Endothelial cell of umbilical vein (primary cell): ENCODE measurements around the gene TMEM92. TPM values are rescaled to one million over a fixed set of nuclear protein-coding genes. Genes with fewer than 3 reads are reported as not detected.

ENCODE experiments used
- BruUV-seq: library from RNA; stranded (reverse); fragments of 400-500 nt; replicated peaks from 2 replicates; lab custom pipeline; 2021; lab: Mats Ljungman, UMichigan
- CTCF ChIA-PET: fragments of 300-600, 350-600 bp; sonication (Branson Sonifier 250); formaldehyde crosslinking; loops from one replicate; lab custom pipeline; 2021; ENCODE audit warnings: antibody characterized with exemption, inconsistent platforms; lab: Charles Lee
- POLR2A ChIA-PET: fragments of 300-600, 350-600 bp; sonication (Branson Sonifier 250); formaldehyde crosslinking; loops from one replicate; lab custom pipeline; 2021; ENCODE audit warnings: antibody characterized with exemption, inconsistent platforms; lab: Charles Lee
- DNase-seq: peaks from one replicate; pipeline ENCODE4 v3.0.0-alpha.2; 2011; ENCODE audit warnings: low read depth, low spot score
- FAIRE-seq: peaks from 2 replicates; lab custom pipeline; 2011; peaks lifted over from hg19 to GRCh38; lab: Jason Lieb, UNC
- H2AFZ ChIP-seq: 2 replicates; pipeline ENCODE4 v1.6.0; 2012; ENCODE audit warnings: low read depth, low read length, control low read depth, inconsistent platforms
- H3K27ac ChIP-seq: 2 replicates; pipeline ENCODE4 v1.5.1; 2011; ENCODE audit warnings: low read depth, mild to moderate bottlenecking, control low read depth, low read length, moderate library complexity; ENCODE audit not compliant: insufficient read depth
- H3K27me3 ChIP-seq, 2 experiments: 2 replicates each; pipeline versions ENCODE4 v1.6.0 to v1.6.1; 2011; ENCODE audit warnings: low read length in 2 of 2, mixed read lengths in 1 of 2; ENCODE audit not compliant: control insufficient read depth in 2 of 2, insufficient read depth in 2 of 2
- H3K36me3 ChIP-seq, 2 experiments: 2 replicates in 1 of 2; 3 replicates in 1 of 2; pipeline ENCODE4 v1.5.1; 2011; ENCODE audit warnings: low read length in 2 of 2, mild to moderate bottlenecking in 1 of 2, moderate library complexity in 1 of 2; ENCODE audit not compliant: control insufficient read depth in 2 of 2, insufficient read depth in 2 of 2; ENCODE audit errors: extremely low read depth in 1 of 2
- H3K4me1 ChIP-seq: 3 replicates; pipeline ENCODE4 v1.5.1; 2011; ENCODE audit warnings: mild to moderate bottlenecking, low read length; ENCODE audit not compliant: control insufficient read depth, insufficient read depth; ENCODE audit errors: extremely low read depth
- H3K4me2 ChIP-seq: 2 replicates; pipeline ENCODE4 v1.6.1; 2011; ENCODE audit warnings: low read length, control low read depth, mixed read lengths; ENCODE audit not compliant: insufficient read depth
- H3K4me3 ChIP-seq, 3 experiments: fragments of 200-600 bp in 1 of 3; sonication (generic), shearing (Covaris generic) in 1 of 3; replicated peaks in 1 of 3; 2 replicates each; pipeline ENCODE4 v1.5.1; 2011 to 2016; ENCODE audit warnings: control low read depth in 3 of 3, low read length in 3 of 3, mild to moderate bottlenecking in 2 of 3, inconsistent platforms in 1 of 3, low read depth in 1 of 3, moderate library complexity in 1 of 3; ENCODE audit not compliant: insufficient read depth in 1 of 3
- H3K79me2 ChIP-seq: 2 replicates; pipeline ENCODE4 v1.6.0; 2012; ENCODE audit warnings: low read length, inconsistent platforms; ENCODE audit not compliant: control insufficient read depth, insufficient read depth
- H3K9ac ChIP-seq: replicated peaks from 2 replicates; pipeline ENCODE3; 2011; ENCODE audit warnings: low read length, control low read depth; ENCODE audit not compliant: insufficient read depth; ENCODE audit errors: extremely low read depth
- H3K9me1 ChIP-seq: replicated peaks from 3 replicates; pipeline ENCODE4 v1.6.0; 2011; ENCODE audit warnings: mild to moderate bottlenecking, low read length; ENCODE audit not compliant: control insufficient read depth, insufficient read depth; ENCODE audit errors: extremely low read depth
- H3K9me3 ChIP-seq: replicated peaks from 2 replicates; pipeline ENCODE4 v1.5.1; 2012; ENCODE audit warnings: low read length, inconsistent platforms; ENCODE audit not compliant: control insufficient read depth, insufficient read depth
- H4K20me1 ChIP-seq: replicated peaks from 2 replicates; pipeline ENCODE3; 2011; ENCODE audit warnings: mild to moderate bottlenecking, low read length; ENCODE audit not compliant: control insufficient read depth, insufficient read depth; ENCODE audit errors: extremely low read depth
- EZH2 ChIP-seq: IDR thresholded peaks from 2 replicates; pipeline ENCODE4 v1.6.1; 2012; ENCODE audit warnings: borderline replicate concordance, low read depth, mild to moderate bottlenecking, moderate library complexity, low read length, inconsistent platforms; ENCODE audit not compliant: severe bottlenecking
- FOS ChIP-seq: IDR thresholded peaks from 2 replicates; pipeline ENCODE4 v1.6.1; 2011; ENCODE audit warnings: mild to moderate bottlenecking, low read length, moderate library complexity, borderline replicate concordance; ENCODE audit not compliant: insufficient read depth
- GATA2 ChIP-seq: IDR thresholded peaks from 2 replicates; pipeline ENCODE4 v1.7.0; 2011; ENCODE audit warnings: low read depth, mild to moderate bottlenecking, moderate library complexity, mixed read lengths, low read length; ENCODE audit not compliant: insufficient read length, insufficient read depth
- JUN ChIP-seq: IDR thresholded peaks from 2 replicates; pipeline ENCODE4 v1.6.1; 2011; ENCODE audit warnings: borderline replicate concordance, low read depth; ENCODE audit not compliant: insufficient read length, insufficient read depth
- MYC ChIP-seq: IDR thresholded peaks from one replicate; pipeline ENCODE4 v1.6.1; 2011; ENCODE audit warnings: mild to moderate bottlenecking, low read depth, low read length
- POLR2A ChIP-seq: IDR thresholded peaks from 2 replicates; pipeline ENCODE4 v1.6.1; 2012; ENCODE audit warnings: low read depth, mild to moderate bottlenecking, control low read depth, low read length
- POLR2AphosphoS5 ChIP-seq: IDR thresholded peaks from 2 replicates; pipeline ENCODE4 v1.6.1; 2012; ENCODE audit warnings: low read depth, mild to moderate bottlenecking, control low read depth, low read length, moderate library complexity; ENCODE audit not compliant: insufficient read depth
- dilution Hi-C: fragments of 300-500 bp; cut with MboI; formaldehyde crosslinking; loops from one replicate; pipeline ENCODE4 v1.15.0; 2019; ENCODE audit warnings: low sequenced_read_pairs; ENCODE audit not compliant: extremely low pct_ligation_motif_present
- intact Hi-C: fragments of 100-400 bp; cut with micrococcal nuclease; formaldehyde crosslinking; loops from one replicate; pipeline ENCODE4 v1.10.0; 2022
- polyA plus RNA-seq, 4 experiments: library from polyadenylated mRNA; depleted of rRNA in 3 of 4; stranded (reverse) in 3 of 4; unstranded in 1 of 4; fragments of >200 nt; gene quantifications; 2 replicates each; pipeline versions ENCODE4 v1.2.1 to v1.2.3, GENCODE V29; 2011 to 2012; ENCODE audit warnings: missing spikeins in 1 of 4
- total RNA-seq: library from RNA; stranded (reverse); gene quantifications from 2 replicates; pipeline ENCODE4 v1.2.3, GENCODE V29; 2021
- TF ChIP-seq, protein P1 (sequence below): IDR thresholded peaks from 2 replicates; pipeline ENCODE4 v1.6.1; 2011; ENCODE audit not compliant: insufficient read depth, insufficient read length
- TF ChIP-seq, protein P2 (sequence below), 2 donors: IDR thresholded peaks; 1 replicate in 1 of 2; 2 replicates in 1 of 2; pipeline ENCODE4 v1.5.1; 2011; ENCODE audit warnings: low read length in 2 of 2, mild to moderate bottlenecking in 2 of 2, moderate library complexity in 2 of 2, control low read depth in 1 of 2, inconsistent platforms in 1 of 2, low read depth in 1 of 2; ENCODE audit not compliant: insufficient read depth in 1 of 2; ENCODE audit errors: extremely low read depth in 1 of 2

Gene TMEM92
- total and polyA plus RNA-seq, 2 donors (not counting 3 experiments of a cell fraction or from before 2014, with no cell fraction given) = 0.03 TPM; not detected in 1

- H3K27ac ChIP-seq = no peak overlapping the region
- BruUV-seq = no TSS peak
- no peaks in the 10 kb centered on the region for H3K36me3 ChIP-seq
- H3K4me3 ChIP-seq = no peak overlapping the region
- intact Hi-C loops = no loop called here
- no peak for FAIRE-seq
- dilution Hi-C loops = no loop called here
- POLR2A ChIA-PET = no interaction called here
- no peak for DNase-seq
- peaks cover 1 to 13% of the 10 kb centered on the region in 2 experiments for H3K27me3 ChIP-seq
- CTCF ChIA-PET = interaction anchor here (1.0 kb wide), 1 partner anchor 8 kb away, joined by 3 read pairs; no protein-coding TSS in a partner anchor
- TF ChIP-seq MYC = no peak
- TF ChIP-seq, protein P1, sequence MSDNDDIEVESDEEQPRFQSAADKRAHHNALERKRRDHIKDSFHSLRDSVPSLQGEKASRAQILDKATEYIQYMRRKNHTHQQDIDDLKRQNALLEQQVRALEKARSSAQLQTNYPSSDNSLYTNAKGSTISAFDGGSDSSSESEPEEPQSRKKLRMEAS = no peak
- TF ChIP-seq JUN = no peak
- TF ChIP-seq FOS = no peak
- no peaks in the 10 kb centered on the region for H3K79me2 ChIP-seq
- no peak overlapping the region for H3K4me2 ChIP-seq
- H3K9me1 ChIP-seq = no peaks in the 10 kb centered on the region
- H2AFZ ChIP-seq = no peak overlapping the region
- no peak overlapping the region for H3K9ac ChIP-seq
- no peaks in the 10 kb centered on the region for H4K20me1 ChIP-seq
- no peaks in the 10 kb centered on the region for H3K4me1 ChIP-seq
- no peaks in the 10 kb centered on the region for H3K9me3 ChIP-seq
Measured at GRCh38 chr17:50248255-50248654, 26.0 kb upstream of the TMEM92 start.

GRCh38 chr17:50252781-50253180 lies 21.5 kb upstream of the TMEM92 start:
- Histone ChIP-seq H3K9ac (no peak overlapping the region), H3K9me3 (no peaks in the 10 kb centered on the region), H3K4me1 (no peaks in the 10 kb centered on the region), H3K36me3 (no peaks in the 10 kb centered on the region), H2AFZ (no peak overlapping the region), H3K4me3 (no peak overlapping the region), H3K9me1 (no peaks in the 10 kb centered on the region), H3K27me3 (peaks cover 7 to 8% of the 10 kb centered on the region in 2 experiments), H3K79me2 (no peaks in the 10 kb centered on the region), H3K4me2 (no peak overlapping the region), H3K27ac (no peak overlapping the region), H4K20me1 (no peaks in the 10 kb centered on the region)
- DNase-seq (no peak), FAIRE-seq (no peak)
- ChIA-PET POLR2A (interaction anchor here (0.6 kb wide), 1 partner anchor 66 kb away, joined by 10 read pairs; no protein-coding TSS in a partner anchor), CTCF (interaction anchor here (1.4 to 1.5 kb wide), 5 partner anchors 15 to 53 kb away, joined by 3 to 6 read pairs (median 3); partner anchors contain the start of genes COL1A1 and TMEM92)
- dilution Hi-C loops (no loop called here), intact Hi-C loops (no loop called here)
- no peak for TF ChIP-seq GATA2
- TF ChIP-seq POLR2AphosphoS5 = no peak
- TF ChIP-seq EZH2 = no peak
- TF ChIP-seq, protein P1 = no peak
- TF ChIP-seq, protein P2, sequence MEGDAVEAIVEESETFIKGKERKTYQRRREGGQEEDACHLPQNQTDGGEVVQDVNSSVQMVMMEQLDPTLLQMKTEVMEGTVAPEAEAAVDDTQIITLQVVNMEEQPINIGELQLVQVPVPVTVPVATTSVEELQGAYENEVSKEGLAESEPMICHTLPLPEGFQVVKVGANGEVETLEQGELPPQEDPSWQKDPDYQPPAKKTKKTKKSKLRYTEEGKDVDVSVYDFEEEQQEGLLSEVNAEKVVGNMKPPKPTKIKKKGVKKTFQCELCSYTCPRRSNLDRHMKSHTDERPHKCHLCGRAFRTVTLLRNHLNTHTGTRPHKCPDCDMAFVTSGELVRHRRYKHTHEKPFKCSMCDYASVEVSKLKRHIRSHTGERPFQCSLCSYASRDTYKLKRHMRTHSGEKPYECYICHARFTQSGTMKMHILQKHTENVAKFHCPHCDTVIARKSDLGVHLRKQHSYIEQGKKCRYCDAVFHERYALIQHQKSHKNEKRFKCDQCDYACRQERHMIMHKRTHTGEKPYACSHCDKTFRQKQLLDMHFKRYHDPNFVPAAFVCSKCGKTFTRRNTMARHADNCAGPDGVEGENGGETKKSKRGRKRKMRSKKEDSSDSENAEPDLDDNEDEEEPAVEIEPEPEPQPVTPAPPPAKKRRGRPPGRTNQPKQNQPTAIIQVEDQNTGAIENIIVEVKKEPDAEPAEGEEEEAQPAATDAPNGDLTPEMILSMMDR (IDR thresholded peaks at IDR 0.05; ENCODE audit: extremely low read depth in 1 of 2, insufficient read depth in 1 of 2, low read depth in 1 of 2, low read length in 2 of 2) = no peak
- TF ChIP-seq JUN = no peak
- TF ChIP-seq MYC = no peak
- TF ChIP-seq FOS = no peak
- TF ChIP-seq POLR2A = no peak
- no TSS peak for BruUV-seq
